CD4-positive, alpha-beta T cell treated with Interleukin-15 for 4 hours (primary cell): ENCODE data around the gene AHDC1.
A peak's percentile ranks its signal among the peaks of the same experiment; 100 is the strongest.

Experiments used
- DNase-seq: peaks from one replicate; pipeline ENCODE4 v3.0.0-alpha.2; 2020; ENCODE audit warnings: low spot score

Gene AHDC1

GRCh38 chr1:27615346-27616192 is 11.6 kb upstream of the AHDC1 start:
- no peak for DNase-seq

DNA sequence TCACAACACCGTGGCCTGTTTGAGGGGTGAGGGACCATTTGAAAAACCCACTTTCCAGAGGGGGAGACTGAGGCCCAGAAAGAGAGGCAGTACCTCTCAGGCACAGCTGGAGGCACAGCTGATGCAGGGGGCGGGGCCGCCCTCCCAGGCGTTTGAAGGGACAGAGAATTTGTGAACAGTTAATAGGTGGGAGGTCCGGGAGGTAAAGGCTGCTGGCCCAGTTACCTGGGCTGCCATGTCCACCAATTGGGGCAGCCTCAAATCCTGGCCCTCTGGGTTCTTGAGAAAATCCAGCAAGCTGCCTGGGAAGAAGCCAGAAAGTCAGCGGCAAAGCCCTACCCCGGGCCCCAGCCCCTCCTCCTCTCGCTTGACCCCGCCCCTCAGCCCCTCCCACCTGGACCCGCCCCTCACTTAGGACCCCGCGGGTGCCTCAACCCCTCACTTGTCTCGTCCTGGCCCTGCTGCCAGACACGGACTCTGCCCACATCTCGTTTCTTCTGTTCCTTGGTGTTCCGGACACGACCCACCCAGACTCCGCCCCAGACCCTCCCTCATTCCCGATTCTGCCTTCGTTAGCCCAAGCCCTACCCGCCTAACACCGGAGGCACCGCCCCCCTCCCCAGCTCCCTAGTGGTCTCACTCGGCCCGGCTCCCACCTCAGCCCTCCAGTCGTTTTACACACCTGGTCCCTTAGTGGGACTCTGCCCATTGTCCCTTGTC is 10.8 kb upstream of the AHDC1 start:
- no peak for DNase-seq

- no peak for DNase-seq
Measured at GRCh38 chr1:27614043-27614624, 10.2 kb upstream of the AHDC1 start.

DNA sequence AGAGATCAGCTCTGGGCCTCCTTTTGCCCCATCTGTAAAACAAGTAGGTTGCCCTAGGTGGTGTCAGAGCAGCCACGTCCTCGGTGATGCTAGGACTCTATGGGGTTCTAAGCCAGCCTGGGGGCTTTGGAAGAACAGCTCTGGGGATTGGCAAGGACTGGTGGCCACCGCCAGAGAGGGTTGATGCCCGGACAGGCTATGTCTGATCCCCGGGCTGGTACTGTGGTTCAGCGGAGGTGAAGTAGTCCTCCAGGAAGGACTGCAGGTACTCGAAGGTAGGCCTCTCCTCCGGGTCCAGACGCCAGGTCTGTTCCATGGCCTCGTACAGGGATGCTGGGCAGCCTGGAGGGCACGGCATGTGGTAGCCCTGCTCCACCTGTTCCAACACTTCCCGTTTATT is 8.8 kb upstream of the AHDC1 start:
- DNase-seq = no peak

- DNase-seq = no peak
Measured at GRCh38 chr1:27611450-27611849, 7.5 kb upstream of the AHDC1 start.

- DNase-seq = peak; percentile 50
Measured at GRCh38 chr1:27609618-27610240, 5.8 kb upstream of the AHDC1 start.

GRCh38 chr1:27609210-27609555 is 5.2 kb upstream of the AHDC1 start:
- no peak for DNase-seq

- no peak for DNase-seq
Measured at GRCh38 chr1:27607239-27607804, 3.4 kb upstream of the AHDC1 start.

DNA sequence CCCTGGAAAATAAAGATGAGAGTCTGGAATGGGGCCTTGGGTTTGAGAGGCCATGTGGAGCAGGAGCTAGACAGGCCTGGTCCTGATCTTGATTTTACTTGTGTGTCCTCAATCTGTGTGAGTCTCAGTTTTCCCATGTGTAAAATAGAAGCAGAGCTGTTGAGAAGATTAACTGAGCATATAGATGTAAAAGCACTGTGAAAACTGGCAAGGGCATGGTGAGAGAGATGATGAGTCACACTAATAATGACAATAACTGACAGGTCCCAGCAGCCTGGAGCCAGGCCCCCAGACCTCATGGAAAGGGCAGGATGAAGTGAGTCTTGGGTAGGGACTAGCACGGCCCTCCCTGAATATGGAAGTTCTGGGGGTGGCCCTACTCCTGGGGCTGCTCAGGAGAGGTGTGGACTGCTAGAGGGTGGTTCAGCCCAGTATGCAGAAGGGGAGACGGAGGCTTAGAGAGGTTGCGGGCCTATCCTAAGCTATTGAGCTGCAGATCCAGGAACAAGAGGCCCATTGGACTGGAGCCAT is 2.8 kb upstream of the AHDC1 start:
- DNase-seq = no peak

GRCh38 chr1:27605796-27606707 is 2.1 kb upstream of the AHDC1 start:
- DNase-seq = peak; percentile 63

DNA sequence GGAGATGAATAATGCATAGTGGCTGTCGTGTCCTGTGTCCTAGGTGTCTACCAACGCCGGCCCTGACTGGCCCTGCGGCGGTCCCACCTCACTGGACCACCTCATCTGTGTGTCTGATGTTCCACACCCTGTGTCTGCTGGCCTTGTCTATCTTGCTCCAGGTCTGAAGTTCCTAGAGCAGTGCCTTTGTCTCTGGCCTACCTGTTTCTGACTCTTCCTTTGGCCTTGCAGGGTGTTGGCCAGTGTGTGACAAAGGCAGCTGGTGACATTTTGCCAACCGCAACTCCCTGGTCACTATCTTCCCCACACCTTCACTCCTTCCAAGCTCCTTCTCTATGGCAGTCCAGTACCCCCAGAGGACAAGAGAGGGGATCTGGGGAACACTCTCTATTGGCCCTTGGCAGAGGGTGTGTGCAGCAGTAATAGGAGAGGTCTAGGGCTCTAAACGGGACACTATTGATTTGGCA is 1.4 kb upstream of the AHDC1 start:
- no peak for DNase-seq

- no peak for DNase-seq
Measured at GRCh38 chr1:27604579-27605299, 795 bp upstream of the AHDC1 start.

DNA sequence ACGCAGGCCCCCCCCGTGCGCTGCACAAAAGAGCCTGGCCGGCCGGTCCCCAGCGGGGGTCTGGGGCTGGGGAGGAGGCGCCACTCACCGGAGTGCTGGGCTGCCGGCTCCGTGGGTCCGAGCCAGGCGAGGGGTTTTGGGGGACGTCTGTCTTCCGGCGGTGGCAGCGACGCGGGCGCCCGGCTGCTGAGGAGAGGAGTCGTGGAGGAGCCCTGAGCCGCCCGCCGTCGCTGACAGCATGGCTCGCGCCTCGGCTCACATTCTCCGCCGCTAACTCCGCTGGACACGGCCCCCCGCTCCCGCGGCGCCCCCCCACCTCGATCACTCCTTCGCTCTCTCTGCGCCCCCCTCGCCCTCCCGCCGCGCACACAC is 649 bp downstream of the AHDC1 start:
- no peak for DNase-seq

GRCh38 chr1:27602462-27603308 is 1.3 kb downstream of the AHDC1 start:
- no peak for DNase-seq

- DNase-seq = no peak
Measured at GRCh38 chr1:27601771-27602461, 2.0 kb downstream of the AHDC1 start.

DNA sequence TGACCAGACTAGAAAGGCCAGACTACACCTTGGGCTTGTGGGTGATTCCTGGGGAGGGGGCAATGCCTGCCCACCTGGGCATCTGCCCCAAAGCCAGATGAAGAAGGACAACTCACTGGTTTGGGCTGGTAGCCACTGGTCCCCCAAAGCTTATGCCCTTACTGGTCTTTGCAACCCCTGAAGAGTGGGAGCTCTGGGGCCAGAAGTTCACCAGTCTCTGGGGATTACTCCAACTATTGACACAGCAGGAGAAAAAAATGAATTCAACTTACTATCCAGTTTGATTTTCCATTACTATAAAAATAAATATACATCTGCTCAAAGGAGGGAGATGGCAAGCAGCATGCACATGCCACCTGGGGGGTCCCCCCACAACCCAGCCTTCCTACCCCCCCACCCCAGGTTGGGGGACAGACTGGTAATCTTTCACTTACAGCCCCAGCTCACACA is 2.6 kb downstream of the AHDC1 start:
- no peak for DNase-seq

GRCh38 chr1:27600498-27601175 is 3.3 kb downstream of the AHDC1 start:
- no peak for DNase-seq
